HCT116 (cell line): ENCODE results near the gene GRIK3. TPM values are rescaled to one million over a fixed set of nuclear protein-coding genes. Genes with fewer than 3 reads are reported as not detected.

Experiments
- ATAC-seq: fragments of 200-7000 bp; cut with Tn5 transposase; 2 replicates; pipeline ENCODE4 v1.9.1; 2020; ENCODE audit warnings: mild to moderate bottlenecking, moderate library complexity
- BruUV-seq: library from RNA; stranded (reverse); fragments of 400-500 nt; replicated peaks from 2 replicates; lab custom pipeline; 2021; lab: Mats Ljungman, UMichigan
- CTCF ChIA-PET: fragments of 300-600 bp; sonication (Branson Sonifier 250); formaldehyde crosslinking; loops from one replicate; lab custom pipeline; 2021; ENCODE audit warnings: antibody characterized with exemption; lab: Charles Lee
- POLR2A ChIA-PET: fragments of 300-600, 350-600 bp; sonication (Branson Sonifier 250); formaldehyde crosslinking; loops from one replicate; lab custom pipeline; 2021; ENCODE audit warnings: antibody characterized with exemption; lab: Charles Lee
- RAD21 ChIA-PET, 2 experiments: fragments of 300-600 bp; sonication (Branson Sonifier 250); formaldehyde crosslinking; loops; one replicate each; lab custom pipeline; 2023; ENCODE audit warnings: low total read pairs in 2 of 2; ENCODE audit not compliant: uncharacterized antibody in 2 of 2, unreplicated experiment in 2 of 2, low non-redundant PET in 1 of 2; lab: Charles Lee
- DNase-seq: peaks from one replicate; pipeline ENCODE4 v3.0.0-alpha.2; 2010; ENCODE audit warnings: low read depth, low spot score
- H2AFZ ChIP-seq: fragments of 200-600 bp; shearing (Covaris generic), sonication (generic); 2 replicates; pipeline ENCODE4 v1.6.1; 2017; ENCODE audit warnings: low read depth, mixed run types, mixed read lengths, antibody characterized with exemption, low read length; ENCODE audit not compliant: poor library complexity, severe bottlenecking
- H3K27ac ChIP-seq: 2 replicates; pipeline ENCODE4 v1.5.1; 2012; ENCODE audit warnings: low read depth, low read length
- H3K27me3 ChIP-seq: fragments of 200-600 bp; sonication (generic); 2 replicates; pipeline ENCODE4 v1.6.1; 2016; ENCODE audit warnings: mixed run types, low read length, mixed read lengths; ENCODE audit not compliant: insufficient read depth
- H3K36me3 ChIP-seq, 2 experiments: fragments of 200-500 bp in 1 of 2; fragments of 200-600 bp in 1 of 2; sonication (Bioruptor generic) in 1 of 2; sonication (generic) in 1 of 2; 2 replicates each; pipeline versions ENCODE4 v1.5.1 to v1.6.1; 2014 to 2016; ENCODE audit warnings: low read length in 2 of 2, inconsistent platforms in 1 of 2, mixed read lengths in 1 of 2, mixed run types in 1 of 2; ENCODE audit not compliant: insufficient read depth in 2 of 2, control insufficient read depth in 1 of 2
- H3K4me1 ChIP-seq, 2 experiments: fragments of 200-600 bp in 1 of 2; sonication (generic) in 1 of 2; 2 replicates each; pipeline versions ENCODE4 v1.5.1 to v1.6.1; 2012 to 2017; ENCODE audit warnings: low read length in 2 of 2, inconsistent platforms in 1 of 2, mild to moderate bottlenecking in 1 of 2, mixed read lengths in 1 of 2, mixed run types in 1 of 2, moderate library complexity in 1 of 2; ENCODE audit not compliant: insufficient read depth in 2 of 2, control insufficient read depth in 1 of 2
- H3K4me2 ChIP-seq: fragments of 200-600 bp; sonication (generic); 2 replicates; pipeline ENCODE4 v1.6.1; 2017; ENCODE audit warnings: mixed run types, low read length, mixed read lengths
- H3K4me3 ChIP-seq, 2 experiments: fragments of 200-600 bp in 1 of 2; sonication (generic) in 1 of 2; replicated peaks in 1 of 2; 2 replicates each; pipeline ENCODE4 v1.5.1; 2011 to 2016; ENCODE audit warnings: low read length in 2 of 2, control low read depth in 1 of 2, low read depth in 1 of 2, mild to moderate bottlenecking in 1 of 2, mixed read lengths in 1 of 2, mixed run types in 1 of 2
- H3K79me2 ChIP-seq: fragments of 200-600 bp; sonication (generic); 2 replicates; pipeline ENCODE4 v1.6.1; 2017; ENCODE audit warnings: mild to moderate bottlenecking, mixed run types, low read length, moderate library complexity, mixed read lengths; ENCODE audit not compliant: insufficient read depth
- H3K9ac ChIP-seq: fragments of 200-600 bp; sonication (generic); 2 replicates; pipeline ENCODE4 v1.6.1; 2016; ENCODE audit warnings: low read length, mixed read lengths
- H3K9me2 ChIP-seq: fragments of 200-600 bp; sonication (generic), shearing (Covaris generic); 2 replicates; pipeline ENCODE4 v1.6.1; 2017; ENCODE audit warnings: mixed run types, mild to moderate bottlenecking, moderate library complexity; ENCODE audit not compliant: insufficient read depth
- H3K9me3 ChIP-seq, 2 experiments: fragments of 200-500 bp in 1 of 2; fragments of 200-600 bp in 1 of 2; sonication (Bioruptor generic) in 1 of 2; sonication (generic) in 1 of 2; 2 replicates each; pipeline ENCODE4 v1.6.1; 2014 to 2017; ENCODE audit warnings: low read length in 2 of 2, mixed read lengths in 2 of 2, inconsistent platforms in 1 of 2, low read depth in 1 of 2, mild to moderate bottlenecking in 1 of 2, mixed run types in 1 of 2, moderate library complexity in 1 of 2; ENCODE audit not compliant: control insufficient read depth in 1 of 2, insufficient read depth in 1 of 2
- H4K20me1 ChIP-seq: fragments of 200-600 bp; sonication (generic), shearing (Covaris generic); 2 replicates; pipeline ENCODE4 v1.6.1; 2017; ENCODE audit warnings: mixed run types, mild to moderate bottlenecking, moderate library complexity; ENCODE audit not compliant: insufficient read depth
- CBX3 ChIP-seq: IDR thresholded peaks from 2 replicates; pipeline ENCODE4 v1.6.1; 2012; ENCODE audit warnings: low read depth
- CEBPB ChIP-seq: IDR thresholded peaks from 2 replicates; pipeline ENCODE4 v1.6.1; 2012; ENCODE audit warnings: low read depth
- EGR1 ChIP-seq: IDR thresholded peaks from 2 replicates; pipeline ENCODE4 v1.6.1; 2012; ENCODE audit warnings: low read depth
- EZH2 ChIP-seq: fragments of 200-600 bp; sonication (generic); IDR thresholded peaks from 2 replicates; pipeline ENCODE4 v1.6.1; 2017; ENCODE audit warnings: antibody characterized with exemption, mixed run types
- FOSL1 ChIP-seq: IDR thresholded peaks from 2 replicates; pipeline ENCODE4 v1.6.1; 2012; ENCODE audit warnings: low read depth
- JUND ChIP-seq: IDR thresholded peaks from 2 replicates; pipeline ENCODE4 v1.6.1; 2012
- POLR2AphosphoS5 ChIP-seq: IDR thresholded peaks from 2 replicates; pipeline ENCODE4 v1.6.1; 2011; ENCODE audit warnings: mild to moderate bottlenecking, low read depth, low read length, moderate library complexity
- RAD21 ChIP-seq: IDR thresholded peaks from 2 replicates; pipeline ENCODE4 v1.6.1; 2012; ENCODE audit warnings: low read depth, mild to moderate bottlenecking
- SIN3A ChIP-seq: IDR thresholded peaks from 2 replicates; pipeline ENCODE4 v1.6.1; 2012; ENCODE audit warnings: low read depth
- SP1 ChIP-seq: IDR thresholded peaks from 2 replicates; pipeline ENCODE4 v1.6.1; 2012; ENCODE audit warnings: low read depth
- SRF ChIP-seq: IDR thresholded peaks from 2 replicates; pipeline ENCODE4 v1.6.1; 2012; ENCODE audit warnings: low read depth
- TCF7L2 ChIP-seq: IDR thresholded peaks from 2 replicates; pipeline ENCODE4 v1.7.0; 2011; ENCODE audit warnings: borderline replicate concordance, inconsistent platforms; ENCODE audit not compliant: insufficient read depth, insufficient read length; ENCODE audit errors: extremely low read depth
- ZNF274 ChIP-seq: fragments of 200-500 bp; sonication (Bioruptor generic); IDR thresholded peaks from 2 replicates; pipeline ENCODE4 v1.6.1; 2014; ENCODE audit warnings: mild to moderate bottlenecking, low read depth, low read length, inconsistent platforms
- intact Hi-C: fragments of 100-400 bp; cut with micrococcal nuclease; formaldehyde crosslinking; loops from 2 replicates; pipeline ENCODE4 v1.10.0; 2022
- total RNA-seq: library from RNA; stranded (reverse); gene quantifications from one replicate; pipeline ENCODE4 v1.2.1, GENCODE V29; 2021; ENCODE audit not compliant: unreplicated experiment
- TF ChIP-seq, protein P1 (sequence below): IDR thresholded peaks from 2 replicates; pipeline ENCODE4 v1.6.1; 2012; ENCODE audit warnings: low read depth
- TF ChIP-seq, protein P2 (sequence below): IDR thresholded peaks from 2 replicates; pipeline ENCODE4 v1.6.1; 2011; ENCODE audit warnings: mild to moderate bottlenecking, low read length, moderate library complexity; ENCODE audit not compliant: insufficient replicate concordance; ENCODE audit errors: extremely low read depth
- TF ChIP-seq, protein P3 (sequence below), 3 experiments: fragments of 200-600 bp in 1 of 3; sonication (generic) in 1 of 3; IDR thresholded peaks in 2 of 3; conservative IDR thresholded peaks in 1 of 3; 2 replicates each; pipeline ENCODE4 v1.5.1; 2012 to 2017; ENCODE audit warnings: low read depth in 2 of 3, low read length in 2 of 3, antibody characterized with exemption in 1 of 3, borderline replicate concordance in 1 of 3, control low read depth in 1 of 3, mild to moderate bottlenecking in 1 of 3, mixed read lengths in 1 of 3, mixed run types in 1 of 3, moderate library complexity in 1 of 3; ENCODE audit not compliant: insufficient read depth in 1 of 3
- TF ChIP-seq, protein P4 (sequence below): IDR thresholded peaks from 2 replicates; pipeline ENCODE4 v1.6.1; 2012

GRIK3 gene
- total RNA-seq, 1 experiment from 2014 or later: not detected

DNA sequence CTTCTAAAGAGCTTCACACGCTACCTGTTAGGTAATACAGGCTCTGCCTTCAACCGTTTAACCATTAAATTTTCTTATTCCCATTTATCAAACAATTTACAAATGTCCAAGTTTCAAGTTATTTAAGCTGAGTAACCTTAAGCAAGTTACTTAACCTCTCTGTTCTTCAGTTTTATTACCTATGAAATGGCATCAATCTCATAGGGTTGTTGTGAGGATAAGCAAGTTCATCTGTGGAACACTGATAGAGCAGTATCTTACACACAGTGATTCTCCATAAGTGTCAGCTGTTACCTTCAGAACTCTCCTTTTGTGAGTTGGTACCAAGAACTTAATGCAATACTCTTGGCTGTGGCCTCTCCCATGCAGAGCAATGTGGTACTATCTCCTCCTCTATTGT is 40.0 kb downstream of the GRIK3 start:
- CTCF ChIA-PET: no interaction called here
- RAD21 ChIA-PET: no interaction called here
- Histone ChIP-seq H3K4me1 (no peaks in the 10 kb centered on the region), H3K79me2 (no peaks in the 10 kb centered on the region)
- BruUV-seq: no TSS peak
- POLR2A ChIA-PET: no interaction called here
- DNase-seq: no peak
- intact Hi-C loops: no loop called here
- TF ChIP-seq EGR1 (no peak), ZNF274 (no peak), TCF7L2 (no peak), RAD21 (no peak), JUND (no peak), SP1 (no peak), CEBPB (no peak), CBX3 (no peak), POLR2AphosphoS5 (no peak), FOSL1 (no peak), SIN3A (no peak), SRF (no peak), EZH2 (no peak)
- TF ChIP-seq, protein P1, sequence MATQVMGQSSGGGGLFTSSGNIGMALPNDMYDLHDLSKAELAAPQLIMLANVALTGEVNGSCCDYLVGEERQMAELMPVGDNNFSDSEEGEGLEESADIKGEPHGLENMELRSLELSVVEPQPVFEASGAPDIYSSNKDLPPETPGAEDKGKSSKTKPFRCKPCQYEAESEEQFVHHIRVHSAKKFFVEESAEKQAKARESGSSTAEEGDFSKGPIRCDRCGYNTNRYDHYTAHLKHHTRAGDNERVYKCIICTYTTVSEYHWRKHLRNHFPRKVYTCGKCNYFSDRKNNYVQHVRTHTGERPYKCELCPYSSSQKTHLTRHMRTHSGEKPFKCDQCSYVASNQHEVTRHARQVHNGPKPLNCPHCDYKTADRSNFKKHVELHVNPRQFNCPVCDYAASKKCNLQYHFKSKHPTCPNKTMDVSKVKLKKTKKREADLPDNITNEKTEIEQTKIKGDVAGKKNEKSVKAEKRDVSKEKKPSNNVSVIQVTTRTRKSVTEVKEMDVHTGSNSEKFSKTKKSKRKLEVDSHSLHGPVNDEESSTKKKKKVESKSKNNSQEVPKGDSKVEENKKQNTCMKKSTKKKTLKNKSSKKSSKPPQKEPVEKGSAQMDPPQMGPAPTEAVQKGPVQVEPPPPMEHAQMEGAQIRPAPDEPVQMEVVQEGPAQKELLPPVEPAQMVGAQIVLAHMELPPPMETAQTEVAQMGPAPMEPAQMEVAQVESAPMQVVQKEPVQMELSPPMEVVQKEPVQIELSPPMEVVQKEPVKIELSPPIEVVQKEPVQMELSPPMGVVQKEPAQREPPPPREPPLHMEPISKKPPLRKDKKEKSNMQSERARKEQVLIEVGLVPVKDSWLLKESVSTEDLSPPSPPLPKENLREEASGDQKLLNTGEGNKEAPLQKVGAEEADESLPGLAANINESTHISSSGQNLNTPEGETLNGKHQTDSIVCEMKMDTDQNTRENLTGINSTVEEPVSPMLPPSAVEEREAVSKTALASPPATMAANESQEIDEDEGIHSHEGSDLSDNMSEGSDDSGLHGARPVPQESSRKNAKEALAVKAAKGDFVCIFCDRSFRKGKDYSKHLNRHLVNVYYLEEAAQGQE: no peak
- TF ChIP-seq, protein P2, sequence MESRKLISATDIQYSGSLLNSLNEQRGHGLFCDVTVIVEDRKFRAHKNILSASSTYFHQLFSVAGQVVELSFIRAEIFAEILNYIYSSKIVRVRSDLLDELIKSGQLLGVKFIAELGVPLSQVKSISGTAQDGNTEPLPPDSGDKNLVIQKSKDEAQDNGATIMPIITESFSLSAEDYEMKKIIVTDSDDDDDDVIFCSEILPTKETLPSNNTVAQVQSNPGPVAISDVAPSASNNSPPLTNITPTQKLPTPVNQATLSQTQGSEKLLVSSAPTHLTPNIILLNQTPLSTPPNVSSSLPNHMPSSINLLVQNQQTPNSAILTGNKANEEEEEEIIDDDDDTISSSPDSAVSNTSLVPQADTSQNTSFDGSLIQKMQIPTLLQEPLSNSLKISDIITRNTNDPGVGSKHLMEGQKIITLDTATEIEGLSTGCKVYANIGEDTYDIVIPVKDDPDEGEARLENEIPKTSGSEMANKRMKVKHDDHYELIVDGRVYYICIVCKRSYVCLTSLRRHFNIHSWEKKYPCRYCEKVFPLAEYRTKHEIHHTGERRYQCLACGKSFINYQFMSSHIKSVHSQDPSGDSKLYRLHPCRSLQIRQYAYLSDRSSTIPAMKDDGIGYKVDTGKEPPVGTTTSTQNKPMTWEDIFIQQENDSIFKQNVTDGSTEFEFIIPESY: no peak
- TF ChIP-seq, protein P3, sequence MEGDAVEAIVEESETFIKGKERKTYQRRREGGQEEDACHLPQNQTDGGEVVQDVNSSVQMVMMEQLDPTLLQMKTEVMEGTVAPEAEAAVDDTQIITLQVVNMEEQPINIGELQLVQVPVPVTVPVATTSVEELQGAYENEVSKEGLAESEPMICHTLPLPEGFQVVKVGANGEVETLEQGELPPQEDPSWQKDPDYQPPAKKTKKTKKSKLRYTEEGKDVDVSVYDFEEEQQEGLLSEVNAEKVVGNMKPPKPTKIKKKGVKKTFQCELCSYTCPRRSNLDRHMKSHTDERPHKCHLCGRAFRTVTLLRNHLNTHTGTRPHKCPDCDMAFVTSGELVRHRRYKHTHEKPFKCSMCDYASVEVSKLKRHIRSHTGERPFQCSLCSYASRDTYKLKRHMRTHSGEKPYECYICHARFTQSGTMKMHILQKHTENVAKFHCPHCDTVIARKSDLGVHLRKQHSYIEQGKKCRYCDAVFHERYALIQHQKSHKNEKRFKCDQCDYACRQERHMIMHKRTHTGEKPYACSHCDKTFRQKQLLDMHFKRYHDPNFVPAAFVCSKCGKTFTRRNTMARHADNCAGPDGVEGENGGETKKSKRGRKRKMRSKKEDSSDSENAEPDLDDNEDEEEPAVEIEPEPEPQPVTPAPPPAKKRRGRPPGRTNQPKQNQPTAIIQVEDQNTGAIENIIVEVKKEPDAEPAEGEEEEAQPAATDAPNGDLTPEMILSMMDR (IDR thresholded peaks at IDR 0.05 in 2 of 3, conservative IDR thresholded peaks at IDR 0.05 in 1 of 3; ENCODE audit: borderline replicate concordance in 1 of 3, insufficient read depth in 1 of 3, low read depth in 2 of 3, low read length in 2 of 3): no peak
- TF ChIP-seq, protein P4, sequence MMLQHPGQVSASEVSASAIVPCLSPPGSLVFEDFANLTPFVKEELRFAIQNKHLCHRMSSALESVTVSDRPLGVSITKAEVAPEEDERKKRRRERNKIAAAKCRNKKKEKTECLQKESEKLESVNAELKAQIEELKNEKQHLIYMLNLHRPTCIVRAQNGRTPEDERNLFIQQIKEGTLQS: no peak
- TF ChIP-seq, all 23 proteins: peak for 0
- H3K36me3 ChIP-seq: no peaks in the 10 kb centered on the region
- no peak overlapping the region for H3K9ac ChIP-seq
- no peaks in the 10 kb centered on the region for H3K9me2 ChIP-seq
- H4K20me1 ChIP-seq: no peaks in the 10 kb centered on the region
- ATAC-seq: no peak
- H3K27ac ChIP-seq: no peak overlapping the region
- H3K4me2 ChIP-seq: no peak overlapping the region
- H3K4me3 ChIP-seq: no peak overlapping the region
- peaks cover 70% of the 10 kb centered on the region for H3K27me3 ChIP-seq
- H3K9me3 ChIP-seq: no peaks in the 10 kb centered on the region
- H2AFZ ChIP-seq: no peak overlapping the region
